ENCODE measurements around the gene ADCY9.
A peak's percentile ranks its signal among the peaks of the same experiment; 100 is the strongest.

Gene ADCY9

GRCh38 chr16:4123616-4124300 lies 7.5 kb upstream of the ADCY9 start:
- no peak for TF ChIP-seq CTCF (IDR thresholded peaks at IDR 0.05; ENCODE audit: control insufficient read depth, extremely low read depth, insufficient read depth)
- no peak overlapping the region for H3K4me3 ChIP-seq (ENCODE audit: low read depth, low read length)
- DNase-seq (ENCODE audit: low read depth) = no peak

GRCh38 chr16:4120176-4120575 lies 3.9 kb upstream of the ADCY9 start:
- no peak for DNase-seq (ENCODE audit: low read depth)
- no peak overlapping the region for H3K4me3 ChIP-seq (ENCODE audit: low read depth, low read length)
- no peak for TF ChIP-seq CTCF (IDR thresholded peaks at IDR 0.05; ENCODE audit: control insufficient read depth, extremely low read depth, insufficient read depth)

GRCh38 chr16:4117250-4117578 lies 972 bp upstream of the ADCY9 start:
- DNase-seq (ENCODE audit: low read depth) = no peak
- H3K4me3 ChIP-seq (ENCODE audit: low read depth, low read length) = peak overlapping the region; percentile 60
- TF ChIP-seq CTCF (IDR thresholded peaks at IDR 0.05; ENCODE audit: control insufficient read depth, extremely low read depth, insufficient read depth) = no peak

GRCh38 chr16:4115949-4116318 lies 308 bp downstream of the ADCY9 start:
- no peak for TF ChIP-seq CTCF (IDR thresholded peaks at IDR 0.05; ENCODE audit: control insufficient read depth, extremely low read depth, insufficient read depth)
- H3K4me3 ChIP-seq (ENCODE audit: low read depth, low read length) = peak overlapping the region; percentile 42
- DNase-seq (ENCODE audit: low read depth) = no peak

- H3K4me3 ChIP-seq (ENCODE audit: low read depth, low read length) = peak overlapping the region; percentile 42
- no peak for TF ChIP-seq CTCF (IDR thresholded peaks at IDR 0.05; ENCODE audit: control insufficient read depth, extremely low read depth, insufficient read depth)
- no peak for DNase-seq (ENCODE audit: low read depth)
Measured at GRCh38 chr16:4115209-4115948, 863 bp downstream of the ADCY9 start.

GRCh38 chr16:4114257-4115208 lies 1.7 kb downstream of the ADCY9 start:
- H3K4me3 ChIP-seq (ENCODE audit: low read depth, low read length) = no peak overlapping the region
- no peak for DNase-seq (ENCODE audit: low read depth)
- TF ChIP-seq CTCF (IDR thresholded peaks at IDR 0.05; ENCODE audit: control insufficient read depth, extremely low read depth, insufficient read depth) = no peak
